Measurements from ENCODE around the gene ZNF778.

GRCh38 chr16:89189358-89190025, 28.0 kb upstream of the ZNF778 start:
- TF ChIP-seq POLR2AphosphoS5 (IDR thresholded peaks at IDR 0.05; ENCODE audit: low read depth, low read length) = no peak
- TF ChIP-seq POLR2A (IDR thresholded peaks at IDR 0.05; ENCODE audit: low read depth, low read length) = no peak
- no peak for TF ChIP-seq TAF1 (IDR thresholded peaks at IDR 0.05; ENCODE audit: low read depth, low read length)
- no peak for TF ChIP-seq POU2F2 (IDR thresholded peaks at IDR 0.05; ENCODE audit: low read depth, low read length)
